ENCODE results near the gene SALL1.

Gene SALL1

DNA sequence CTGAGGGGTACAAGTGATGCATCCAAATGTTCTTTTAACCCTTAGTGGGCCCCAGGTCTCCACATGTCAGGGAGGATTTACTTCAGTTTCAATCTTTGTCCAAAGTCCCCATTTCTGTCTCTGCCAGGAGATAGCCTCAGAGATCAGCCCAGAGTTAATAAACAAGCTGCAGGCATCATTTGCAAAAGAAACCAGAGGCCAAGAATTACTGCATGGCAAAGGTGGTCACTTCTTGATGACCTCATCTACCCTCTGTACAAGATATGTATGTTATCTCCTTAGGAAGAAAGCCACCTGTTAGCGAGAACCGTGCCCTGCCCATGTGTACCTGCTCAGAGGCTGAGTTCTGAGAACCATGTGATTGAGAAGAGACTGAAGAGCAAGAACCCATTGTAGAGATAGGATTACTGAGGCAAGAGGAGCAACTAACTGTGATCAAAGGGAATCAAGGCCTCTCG, 40.3 kb downstream of the SALL1 start:
- H3K27ac ChIP-seq: no peak overlapping the region
- H3K36me3 ChIP-seq (replicated peaks): no peaks in the 10 kb centered on the region
- DNase-seq: no peak
- no peaks in the 10 kb centered on the region for H3K27me3 ChIP-seq (replicated peaks)
- TF ChIP-seq, protein P1, sequence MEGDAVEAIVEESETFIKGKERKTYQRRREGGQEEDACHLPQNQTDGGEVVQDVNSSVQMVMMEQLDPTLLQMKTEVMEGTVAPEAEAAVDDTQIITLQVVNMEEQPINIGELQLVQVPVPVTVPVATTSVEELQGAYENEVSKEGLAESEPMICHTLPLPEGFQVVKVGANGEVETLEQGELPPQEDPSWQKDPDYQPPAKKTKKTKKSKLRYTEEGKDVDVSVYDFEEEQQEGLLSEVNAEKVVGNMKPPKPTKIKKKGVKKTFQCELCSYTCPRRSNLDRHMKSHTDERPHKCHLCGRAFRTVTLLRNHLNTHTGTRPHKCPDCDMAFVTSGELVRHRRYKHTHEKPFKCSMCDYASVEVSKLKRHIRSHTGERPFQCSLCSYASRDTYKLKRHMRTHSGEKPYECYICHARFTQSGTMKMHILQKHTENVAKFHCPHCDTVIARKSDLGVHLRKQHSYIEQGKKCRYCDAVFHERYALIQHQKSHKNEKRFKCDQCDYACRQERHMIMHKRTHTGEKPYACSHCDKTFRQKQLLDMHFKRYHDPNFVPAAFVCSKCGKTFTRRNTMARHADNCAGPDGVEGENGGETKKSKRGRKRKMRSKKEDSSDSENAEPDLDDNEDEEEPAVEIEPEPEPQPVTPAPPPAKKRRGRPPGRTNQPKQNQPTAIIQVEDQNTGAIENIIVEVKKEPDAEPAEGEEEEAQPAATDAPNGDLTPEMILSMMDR (IDR thresholded peaks at IDR 0.05; ENCODE audit: low read depth, low read length, missing control alignments): no peak
- H3K4me3 ChIP-seq (ENCODE audit: low read depth, low read length): no peak overlapping the region
- in situ Hi-C loops (cut with HindIII; ENCODE audit: low pct_ligation_motif_present, low sequenced_read_pairs): no loop called here

DNA sequence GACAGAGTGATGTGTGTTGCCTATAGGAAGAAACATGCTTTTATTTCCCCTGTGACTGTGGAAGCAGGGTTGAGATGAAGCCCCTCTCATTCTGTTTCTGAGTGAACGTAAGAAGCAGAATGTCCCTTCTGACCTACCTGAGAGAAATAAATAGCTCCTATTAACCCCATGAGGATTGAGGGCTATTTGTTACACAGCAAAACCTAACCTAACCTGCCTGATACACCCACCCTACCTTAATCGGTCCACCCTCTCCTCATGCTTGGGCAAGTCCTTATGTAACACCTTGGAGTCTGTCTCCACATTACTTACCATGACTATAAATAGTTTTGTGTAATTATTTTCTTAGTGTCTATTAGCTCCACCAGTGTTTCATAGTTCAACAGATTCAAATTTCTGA, 41.9 kb downstream of the SALL1 start:
- no peaks in the 10 kb centered on the region for H3K27me3 ChIP-seq (replicated peaks)
- DNase-seq: no peak
- H3K4me3 ChIP-seq (ENCODE audit: low read depth, low read length): no peak overlapping the region
- H3K27ac ChIP-seq: no peak overlapping the region
- TF ChIP-seq, protein P1 (IDR thresholded peaks at IDR 0.05; ENCODE audit: low read depth, low read length, missing control alignments): no peak
- in situ Hi-C loops (cut with HindIII; ENCODE audit: low pct_ligation_motif_present, low sequenced_read_pairs): no loop called here
- H3K36me3 ChIP-seq (replicated peaks): no peaks in the 10 kb centered on the region

DNA sequence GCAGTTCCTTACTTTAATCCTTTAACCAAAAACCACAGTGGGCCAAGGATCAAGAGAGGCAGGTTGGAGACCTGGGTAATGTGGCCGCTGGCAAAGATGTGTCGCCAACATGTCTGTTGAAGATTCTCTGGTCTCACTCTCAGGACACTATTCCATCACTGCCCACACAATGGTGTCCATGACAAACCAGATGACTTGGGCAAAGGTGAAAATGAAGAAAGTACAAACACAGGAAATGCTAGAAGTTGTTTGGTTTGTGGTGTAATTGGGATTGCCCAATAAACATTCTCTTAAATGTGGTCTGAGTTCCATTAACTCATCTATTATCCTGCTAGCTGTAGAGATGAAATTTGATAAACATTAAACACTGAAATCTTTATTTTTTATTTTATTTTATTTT, 43.3 kb downstream of the SALL1 start:
- Histone ChIP-seq H3K36me3 (replicated peaks) (no peaks in the 10 kb centered on the region), H3K27me3 (replicated peaks) (no peaks in the 10 kb centered on the region), H3K27ac (no peak overlapping the region), H3K4me3 (ENCODE audit: low read depth, low read length) (no peak overlapping the region)
- in situ Hi-C loops (cut with HindIII; ENCODE audit: low pct_ligation_motif_present, low sequenced_read_pairs): no loop called here
- TF ChIP-seq, protein P1 (IDR thresholded peaks at IDR 0.05; ENCODE audit: low read depth, low read length, missing control alignments): no peak
- no peak for DNase-seq

- in situ Hi-C loops (cut with HindIII; ENCODE audit: low pct_ligation_motif_present, low sequenced_read_pairs): no loop called here
- TF ChIP-seq, protein P1 (IDR thresholded peaks at IDR 0.05; ENCODE audit: low read depth, low read length, missing control alignments): no peak
- no peaks in the 10 kb centered on the region for H3K27me3 ChIP-seq (replicated peaks)
- no peak overlapping the region for H3K4me3 ChIP-seq (ENCODE audit: low read depth, low read length)
- no peaks in the 10 kb centered on the region for H3K36me3 ChIP-seq (replicated peaks)
- H3K27ac ChIP-seq: no peak overlapping the region
- DNase-seq: no peak
Measured at GRCh38 chr16:51106535-51106934, 44.5 kb downstream of the SALL1 start.

- in situ Hi-C loops (cut with HindIII; ENCODE audit: low pct_ligation_motif_present, low sequenced_read_pairs): no loop called here
- Histone ChIP-seq H3K27ac (no peak overlapping the region), H3K36me3 (replicated peaks) (no peaks in the 10 kb centered on the region), H3K27me3 (replicated peaks) (no peaks in the 10 kb centered on the region), H3K4me3 (ENCODE audit: low read depth, low read length) (no peak overlapping the region)
- no peak for DNase-seq
- TF ChIP-seq, protein P1 (IDR thresholded peaks at IDR 0.05; ENCODE audit: low read depth, low read length, missing control alignments): no peak
Measured at GRCh38 chr16:51103590-51103989, 47.5 kb downstream of the SALL1 start.

DNA sequence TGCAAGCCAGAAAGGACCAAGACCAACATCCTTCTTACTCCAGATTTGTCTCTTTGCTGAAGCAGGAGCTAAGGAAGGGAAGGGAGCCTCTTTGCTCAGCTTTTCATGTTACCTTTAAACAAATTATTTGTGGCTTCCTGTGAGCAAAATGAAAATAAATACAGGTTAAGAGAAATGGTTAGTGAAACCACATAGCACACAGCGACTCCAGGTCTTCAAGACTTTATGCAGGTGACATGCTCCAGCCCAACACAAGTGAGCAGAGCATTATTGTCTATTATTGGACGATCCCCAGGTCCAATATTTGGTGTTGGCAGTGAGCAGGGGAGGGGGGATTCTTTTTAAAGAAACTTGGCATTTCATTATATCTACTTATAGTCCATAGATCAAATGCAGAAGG, 53.3 kb downstream of the SALL1 start:
- Histone ChIP-seq H3K27ac (no peak overlapping the region), H3K36me3 (replicated peaks) (no peaks in the 10 kb centered on the region), H3K4me3 (ENCODE audit: low read depth, low read length) (no peak overlapping the region), H3K27me3 (replicated peaks) (no peaks in the 10 kb centered on the region)
- DNase-seq: no peak
- TF ChIP-seq, protein P1 (IDR thresholded peaks at IDR 0.05; ENCODE audit: low read depth, low read length, missing control alignments): no peak
- in situ Hi-C loops (cut with HindIII; ENCODE audit: low pct_ligation_motif_present, low sequenced_read_pairs): no loop called here
